Spleen (tissue), 11 donors: Measurements from ENCODE around the gene VWA3B. TPM values are rescaled to one million over a fixed set of nuclear protein-coding genes. Genes with fewer than 3 reads are reported as not detected.

ENCODE experiments used
- DNase-seq: peaks from one replicate; pipeline ENCODE4 v3.0.0-alpha.2; 2020
- H3K27ac ChIP-seq, 8 donors: fragments of 200-600 bp; sonication (generic) in 7 of 8; 1 replicate in 4 of 8; 2 replicates in 4 of 8; pipeline versions ENCODE4 v1.5.0 to v1.8.0; 2016 to 2021; ENCODE audit warnings: inconsistent platforms in 4 of 8, mild to moderate bottlenecking in 4 of 8, moderate library complexity in 1 of 8
- H3K27me3 ChIP-seq, 7 donors: fragments of 200-600 bp; sonication (generic) in 6 of 7; replicated peaks in 1 of 7; 1 replicate in 4 of 7; 2 replicates in 3 of 7; pipeline versions ENCODE4 v1.5.0 to v1.8.0; 2016 to 2021; ENCODE audit warnings: inconsistent platforms in 3 of 7, mild to moderate bottlenecking in 1 of 7
- H3K36me3 ChIP-seq, 6 donors: fragments of 200-600 bp; sonication (generic) in 5 of 6; 1 replicate in 4 of 6; 2 replicates in 2 of 6; pipeline versions ENCODE4 v1.5.0 to v1.8.0; 2016 to 2021; ENCODE audit warnings: inconsistent platforms in 2 of 6
- H3K4me1 ChIP-seq, 6 donors: fragments of 200-600 bp; sonication (generic) in 5 of 6; 1 replicate in 3 of 6; 2 replicates in 3 of 6; pipeline versions ENCODE4 v1.5.0 to v1.8.0; 2016 to 2021; ENCODE audit warnings: inconsistent platforms in 3 of 6
- H3K4me3 ChIP-seq, 8 donors: fragments of 200-600 bp; sonication (generic) in 7 of 8; 1 replicate in 4 of 8; 2 replicates in 4 of 8; pipeline versions ENCODE4 v1.5.0 to v1.8.0; 2016 to 2021; ENCODE audit warnings: inconsistent platforms in 4 of 8, mild to moderate bottlenecking in 4 of 8, moderate library complexity in 2 of 8
- H3K9me3 ChIP-seq, 8 donors: fragments of 200-600 bp; sonication (generic) in 7 of 8; 1 replicate in 4 of 8; 2 replicates in 4 of 8; pipeline versions ENCODE4 v1.5.0 to v1.8.0; 2016 to 2021; ENCODE audit warnings: inconsistent platforms in 4 of 8
- CTCF ChIP-seq, 11 experiments: fragments of 200-600 bp in 7 of 11; fragments of 450-650 bp in 4 of 11; sonication (generic) in 4 of 11; IDR thresholded peaks in 8 of 11; conservative IDR thresholded peaks in 3 of 11; 1 replicate in 7 of 11; 2 replicates in 4 of 11; pipeline versions ENCODE4 v1.4.0 to v1.8.0; 2016 to 2021; ENCODE audit warnings: antibody characterized with exemption in 11 of 11, inconsistent platforms in 4 of 11, mild to moderate bottlenecking in 1 of 11
- POLR2A ChIP-seq, 3 donors: fragments of 450-650 bp; IDR thresholded peaks; one replicate each; pipeline ENCODE4 v1.5.1; 2017; ENCODE audit warnings: antibody characterized with exemption in 3 of 3, mild to moderate bottlenecking in 1 of 3
- POLR2AphosphoS5 ChIP-seq, 3 donors: sonication (generic); formaldehyde crosslinking; IDR thresholded peaks; one replicate each; pipeline ENCODE4 v1.5.1; 2017; ENCODE audit warnings: antibody characterized with exemption in 3 of 3
- WGBS, 5 donors: extraction: QIAGEN DNeasy Blood & Tissue Kit in 3 of 5; methylation state at CpG; one replicate each; pipeline versions ENCODE4 v1.1.5 to v1.1.7; 2013 to 2018; 5-methylcytosine and 5-hydroxymethylcytosine counted together
- intact Hi-C: fragments of 100-400 bp; cut with DNase I; formaldehyde crosslinking; loops from one replicate; pipeline ENCODE4 v1.15.0; 2023; ENCODE audit warnings: low total_unique reads
- polyA plus RNA-seq, 3 donors: library from polyadenylated mRNA; stranded (reverse); fragments of 200-250 nt; gene quantifications; one replicate each; pipeline ENCODE4 v1.2.1, GENCODE V29; 2013
- total RNA-seq, 7 donors: library from RNA; depleted of rRNA in 3 of 7; stranded (reverse); fragments of >200 nt in 3 of 7; fragmentation: NEBNext Ultra II Directional in 4 of 7; extraction: Animal tissue kit (Norgen Biotek cat#: 25700) in 4 of 7; gene quantifications; one replicate each; pipeline versions ENCODE4 v1.1.0 to v1.2.1, GENCODE V29; 2016 to 2021
- donor health status: healthy with polysubstance abuse.
- donor health status: DM: no; HTN: no; CAD: no; lungs with moderate emphysema.
- donor health status: DM: no; HTN: no; CAD: no.
- donor health status: Bipolar disorder and iron deficiency.
- donor health status: healthy.
- donor health status: DM: no; HTN: no; CAD: no.
- donor health status: DM: yes; HTN: yes; CAD: no.

Gene VWA3B
- total and polyA plus RNA-seq, 10 donors = 0.02 to 0.13 TPM; not detected in 8

- TF ChIP-seq CTCF (IDR thresholded peaks at IDR 0.05 in 8 of 11, conservative IDR thresholded peaks at IDR 0.05 in 3 of 11) = no peak
- TF ChIP-seq POLR2AphosphoS5 (IDR thresholded peaks at IDR 0.05) = no peak
- no peak for TF ChIP-seq POLR2A (IDR thresholded peaks at IDR 0.05)
- Histone ChIP-seq H3K27ac (no peak overlapping the region), H3K27me3 (no peaks in the 10 kb centered on the region), H3K9me3 (peaks cover 0 to 22% (median 12%) of the 10 kb centered on the region in 8 donors), H3K36me3 (no peaks in the 10 kb centered on the region), H3K4me1 (no peaks in the 10 kb centered on the region), H3K4me3 (no peak overlapping the region)
- 63 to 84% (median 79%) methylated on average over 2 of the region's 2 CpGs for WGBS, 5 donors
- intact Hi-C loops = loop anchor here (10.0 kb wide), 1 partner anchor 465 kb away; no protein-coding TSS in a partner anchor
- no peak for DNase-seq
These were observed 182.9 kb downstream of the VWA3B start for GRCh38 chr2:98269830-98270229.

- TF ChIP-seq POLR2AphosphoS5 (IDR thresholded peaks at IDR 0.05) (no peak), CTCF (IDR thresholded peaks at IDR 0.05 in 8 of 11, conservative IDR thresholded peaks at IDR 0.05 in 3 of 11) (no peak), POLR2A (IDR thresholded peaks at IDR 0.05) (no peak)
- peaks cover 0 to 12% (median 2%) of the 10 kb centered on the region in 8 donors for H3K9me3 ChIP-seq
- WGBS, 5 donors = 70 to 82% (median 80%) methylated on average over 9 of the region's 9 CpGs
- no peaks in the 10 kb centered on the region for H3K36me3 ChIP-seq
- H3K4me1 ChIP-seq = no peaks in the 10 kb centered on the region
- H3K27me3 ChIP-seq = peaks cover 0 to 40% (median 7%) of the 10 kb centered on the region in 7 donors
- intact Hi-C loops = loop anchor here (10.0 kb wide), 1 partner anchor 473 kb away; no protein-coding TSS in a partner anchor
- no peak for DNase-seq
- H3K4me3 ChIP-seq = no peak overlapping the region
- H3K27ac ChIP-seq = no peak overlapping the region
These were observed 190.3 kb downstream of the VWA3B start for GRCh38 chr2:98277162-98277859.

- Histone ChIP-seq H3K36me3 (no peaks in the 10 kb centered on the region), H3K9me3 (peaks cover 0 to 12% (median 2%) of the 10 kb centered on the region in 8 donors), H3K4me3 (no peak overlapping the region), H3K27ac (no peak overlapping the region), H3K4me1 (no peaks in the 10 kb centered on the region), H3K27me3 (peaks cover 0 to 42% (median 7%) of the 10 kb centered on the region in 7 donors)
- intact Hi-C loops = loop anchor here (10.0 kb wide), 1 partner anchor 473 kb away; no protein-coding TSS in a partner anchor
- DNase-seq = no peak
- WGBS, 5 donors = 88 to 94% (median 91%) methylated on average over 7 of the region's 7 CpGs
- no peak for TF ChIP-seq POLR2A (IDR thresholded peaks at IDR 0.05)
- no peak for TF ChIP-seq CTCF (IDR thresholded peaks at IDR 0.05 in 8 of 11, conservative IDR thresholded peaks at IDR 0.05 in 3 of 11)
- TF ChIP-seq POLR2AphosphoS5 (IDR thresholded peaks at IDR 0.05) = no peak
These were observed 191.1 kb downstream of the VWA3B start for GRCh38 chr2:98278074-98278473.

- intact Hi-C loops = no loop called here
- DNase-seq = no peak
- WGBS, 5 donors = 39 to 57% (median 48%) methylated on average over 16 to 18 of the region's 18 CpGs
These were observed 193.6 kb downstream of the VWA3B start for GRCh38 chr2:98280376-98281102.

More at GRCh38 chr2:98280376-98281102, 193.6 kb downstream of the VWA3B start:
- no peaks in the 10 kb centered on the region for H3K36me3 ChIP-seq
- no peak overlapping the region for H3K4me3 ChIP-seq
- H3K4me1 ChIP-seq = no peaks in the 10 kb centered on the region
- H3K9me3 ChIP-seq = peaks cover 0 to 15% (median 4%) of the 10 kb centered on the region in 8 donors
- H3K27me3 ChIP-seq = peaks cover 0 to 42% (median 7%) of the 10 kb centered on the region in 7 donors
- TF ChIP-seq POLR2AphosphoS5 (IDR thresholded peaks at IDR 0.05) (no peak), POLR2A (IDR thresholded peaks at IDR 0.05) (no peak), CTCF (IDR thresholded peaks at IDR 0.05 in 8 of 11, conservative IDR thresholded peaks at IDR 0.05 in 3 of 11) (no peak)
- no peak overlapping the region for H3K27ac ChIP-seq
